Activated CD4-positive, alpha-beta T cell treated with anti-CD3 and anti-CD28 coated beads, Interleukin-2, amount 50 U/mL, for 24 hours (primary cell): ENCODE results near the gene PTK7.
"Not testable (repeated sequence)": the region's sequence is repeated elsewhere in the genome, so short reads cannot be mapped to it uniquely, and the experiment has no call there.

Experiments
- DNase-seq, 2 donors: peaks; one replicate each; pipeline ENCODE4 v3.0.0-alpha.2; 2020; ENCODE audit warnings: low read depth in 1 of 2, low spot score in 1 of 2

PTK7 gene

DNA sequence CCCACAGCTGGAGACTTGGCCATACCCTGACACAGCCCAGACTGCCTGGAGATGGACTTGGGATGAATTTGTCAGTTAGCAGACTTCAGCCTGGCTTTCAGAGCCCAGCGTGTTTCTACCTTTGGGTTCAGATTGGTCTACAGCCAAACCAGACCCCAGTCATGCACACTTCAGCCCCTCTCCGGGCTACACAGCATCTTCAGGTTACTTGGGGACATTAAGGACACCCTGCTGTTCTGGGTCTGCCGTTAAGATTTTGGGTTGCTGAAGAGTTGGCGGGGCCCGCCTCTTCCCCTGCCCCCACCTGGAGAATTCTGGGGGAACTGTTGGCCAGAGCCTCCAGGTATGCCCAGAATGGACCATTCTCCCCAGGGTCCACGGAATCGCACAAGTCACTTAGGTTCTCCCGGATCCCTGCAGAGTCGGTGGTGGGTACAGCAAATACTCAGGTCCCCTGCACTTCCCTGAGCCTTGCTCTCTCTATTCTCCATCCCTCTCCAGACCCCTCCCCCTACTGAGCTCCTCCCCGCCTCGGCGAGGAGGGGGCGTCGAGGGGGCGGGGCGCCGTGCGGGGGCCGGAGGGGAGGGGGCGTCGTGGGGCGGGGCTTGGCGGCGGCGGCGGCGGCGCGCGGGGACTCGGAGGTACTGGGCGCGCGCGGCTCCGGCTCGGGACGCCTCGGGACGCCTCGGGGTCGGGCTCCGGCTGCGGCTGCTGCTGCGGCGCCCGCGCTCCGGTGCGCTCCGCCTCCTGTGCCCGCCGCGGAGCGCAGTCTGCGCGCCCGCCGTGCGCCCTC, at the start of gene PTK7:
Gene PTK7 (plus strand): TSS at position 645 of the 794 bp plus-strand sequence. CDS start 175 bp downstream, outside the sequence.
- DNase-seq = no peak

DNA sequence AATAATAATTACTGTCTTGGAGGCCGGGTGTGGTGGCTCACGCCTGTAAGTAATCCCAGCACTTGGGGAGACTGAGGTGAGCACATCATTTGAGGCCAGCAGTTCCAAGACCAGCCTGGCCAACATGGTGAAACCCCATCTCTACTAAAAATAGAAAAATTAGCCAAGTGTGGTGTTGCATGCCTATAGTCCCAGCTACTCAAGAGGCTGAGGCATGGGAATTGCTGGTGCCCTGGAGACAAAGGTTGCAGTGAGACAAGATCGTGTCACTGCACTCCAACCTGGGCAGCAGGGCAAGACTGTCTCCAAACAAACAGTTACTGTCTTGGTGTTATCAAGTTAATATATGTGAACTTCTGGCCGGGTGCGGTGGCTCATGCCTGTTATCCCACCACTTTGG, 49.7 kb upstream of the PTK7 start:
- no peak for DNase-seq

DNA sequence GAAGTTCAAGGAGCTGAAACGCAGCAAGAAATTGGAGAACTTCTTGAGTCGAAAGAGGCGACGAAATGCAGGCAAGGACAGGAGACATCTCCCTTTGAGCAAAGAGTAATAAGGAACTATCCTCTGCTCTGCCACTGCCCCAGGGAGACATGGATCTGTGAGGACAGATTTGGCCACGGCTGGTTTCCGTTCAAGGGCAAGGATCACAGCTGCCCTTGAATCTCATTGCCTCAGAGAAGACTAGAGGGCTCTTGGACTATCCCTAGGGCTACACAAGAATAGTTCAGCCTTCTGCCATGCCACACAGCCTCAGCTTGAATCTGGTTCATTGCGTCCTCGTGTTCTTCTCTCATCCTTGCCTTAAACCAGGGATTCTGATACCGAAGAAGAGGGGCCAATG, 47.0 kb upstream of the PTK7 start:
- no peak for DNase-seq

DNA sequence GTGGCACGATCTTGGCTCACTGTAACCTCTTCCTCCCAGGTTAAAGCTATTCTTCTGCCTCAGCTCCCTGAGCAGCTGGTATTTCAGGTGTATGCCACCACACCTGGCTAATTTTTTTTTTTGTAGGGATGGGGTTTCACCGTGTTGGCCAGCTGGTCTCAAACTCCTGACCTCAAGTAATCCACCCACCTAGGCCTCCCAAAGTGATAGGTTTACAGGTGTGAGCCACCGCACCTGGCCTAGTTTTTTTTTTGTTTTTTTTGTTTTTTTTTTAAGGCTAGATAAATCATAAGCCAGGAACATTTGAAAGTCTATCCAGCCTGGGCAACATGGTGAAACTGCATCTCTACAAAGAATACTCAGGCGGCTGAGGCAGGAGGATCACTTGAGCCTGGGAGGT, 43.8 kb upstream of the PTK7 start:
- DNase-seq = no peak

DNA sequence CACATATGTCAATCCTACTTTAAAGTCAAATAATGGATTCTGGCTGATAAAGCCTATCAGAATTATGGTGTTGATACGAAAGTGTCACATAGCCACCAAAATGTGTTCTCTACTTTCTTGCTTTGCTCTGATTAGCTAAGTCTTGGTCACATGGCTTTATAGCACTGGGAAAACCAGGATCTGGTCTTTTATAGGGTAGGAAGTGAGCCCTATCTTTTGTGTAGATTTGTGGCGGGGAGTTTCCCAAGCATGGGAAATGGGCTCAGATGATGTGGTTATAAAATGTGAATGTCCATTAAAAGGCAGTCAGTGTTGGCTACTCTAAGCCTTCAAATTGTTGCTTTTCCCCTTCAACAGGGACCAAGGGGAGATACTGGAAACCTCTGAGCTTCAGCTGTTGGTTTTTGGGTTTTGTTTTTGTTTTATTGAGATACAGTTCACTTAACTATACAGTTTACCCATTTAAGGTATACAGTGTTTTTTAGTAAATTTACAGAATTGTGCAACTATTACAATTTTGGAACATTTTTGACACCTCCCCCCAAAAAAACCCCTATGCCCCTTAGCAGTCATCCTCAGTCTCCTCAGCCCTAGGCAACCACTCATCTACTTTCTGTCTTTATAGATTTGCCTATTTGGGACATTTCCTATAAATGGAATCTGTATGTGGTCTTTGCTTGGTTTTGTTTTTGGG, 42.5 kb upstream of the PTK7 start:
- no peak for DNase-seq

DNA sequence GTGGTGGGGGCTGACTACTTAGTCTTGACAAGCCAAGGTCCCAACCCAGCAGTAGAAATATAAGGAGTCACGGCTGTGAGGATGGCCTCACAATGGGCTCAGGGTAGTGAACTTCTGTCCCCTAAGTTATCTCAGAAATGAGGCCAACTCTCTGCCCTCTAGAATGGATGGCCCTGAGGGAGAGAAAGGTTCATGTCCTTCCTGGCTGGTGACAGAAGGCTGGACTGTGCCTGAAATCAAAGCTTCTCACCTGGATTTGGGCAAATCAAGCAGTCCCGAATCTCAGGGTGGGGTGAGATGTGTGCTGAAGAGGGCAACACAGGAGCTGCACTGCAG, 42.0 kb upstream of the PTK7 start:
- no peak for DNase-seq

DNA sequence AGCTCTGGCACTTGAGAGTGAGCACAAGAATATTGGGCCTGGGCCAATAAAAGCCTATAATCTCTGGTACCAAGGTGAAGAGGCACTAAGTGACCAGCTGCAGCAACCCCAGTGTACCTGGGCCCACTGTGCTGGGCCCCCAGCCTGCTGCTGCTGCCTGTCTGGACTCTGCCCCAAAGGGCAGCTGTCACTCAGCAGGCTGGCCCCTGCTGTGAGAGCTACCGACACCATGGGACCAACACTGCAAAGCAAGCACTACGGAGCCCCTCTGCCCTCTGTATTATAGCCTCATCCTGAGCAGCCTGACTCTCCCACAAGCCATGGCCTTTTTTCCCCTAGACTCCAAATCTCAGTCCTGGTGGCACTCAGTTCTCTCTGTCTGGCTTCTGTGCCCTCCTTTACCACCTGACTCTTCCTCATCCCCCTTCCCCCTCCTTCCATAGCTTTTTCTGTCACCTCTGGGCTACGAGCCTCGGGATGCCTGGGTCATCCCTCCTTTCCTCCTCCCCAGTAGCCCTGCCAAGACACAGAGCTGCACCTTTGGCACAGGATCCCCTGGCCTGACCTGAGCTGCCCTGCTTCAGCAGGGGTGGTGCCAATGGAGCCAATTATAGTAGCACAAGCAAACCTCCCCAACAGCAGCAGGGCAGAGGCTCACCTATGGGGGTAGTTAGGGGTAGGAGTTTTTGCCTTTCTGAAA, 40.5 kb upstream of the PTK7 start:
- no peak for DNase-seq

DNA sequence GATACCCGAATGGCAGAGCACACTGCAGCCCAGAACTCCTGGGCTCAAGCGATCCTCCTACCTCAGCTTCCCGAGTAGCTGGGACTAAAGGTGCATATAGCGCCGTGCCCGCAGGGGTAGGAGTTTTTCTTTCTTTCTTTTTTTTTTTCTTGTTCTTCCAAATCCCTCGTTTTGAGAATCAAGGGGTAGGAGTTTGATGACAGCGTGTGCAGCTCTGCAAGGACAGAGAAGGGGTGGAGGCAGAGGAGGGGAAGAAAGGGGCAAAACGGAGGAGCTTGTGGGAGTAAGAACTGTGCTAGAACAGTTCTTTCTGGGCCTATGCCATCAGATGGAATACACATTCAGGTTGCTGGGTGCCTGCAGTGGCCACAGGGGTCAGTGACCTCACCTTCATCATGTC, 39.4 kb upstream of the PTK7 start:
- no peak for DNase-seq

DNA sequence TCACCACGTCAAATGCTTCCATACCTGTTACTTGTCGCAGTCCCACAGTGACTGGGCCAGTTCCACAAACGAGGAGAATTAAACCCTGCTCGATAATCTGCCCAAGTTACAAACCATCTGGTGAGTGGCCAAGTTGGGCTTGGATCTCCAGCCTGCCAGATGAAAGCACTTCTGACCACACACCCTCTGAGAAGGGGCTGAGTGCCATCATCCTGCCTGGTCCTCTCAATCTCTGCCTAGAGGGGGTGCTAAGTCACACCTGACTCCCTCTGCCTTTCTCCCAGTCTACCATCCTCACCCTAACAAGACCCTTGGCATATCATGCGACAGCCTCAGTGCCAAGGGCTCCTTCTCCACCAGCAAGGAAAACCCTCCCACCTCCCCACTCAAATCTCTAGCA, 38.9 kb upstream of the PTK7 start:
- no peak for DNase-seq

DNA sequence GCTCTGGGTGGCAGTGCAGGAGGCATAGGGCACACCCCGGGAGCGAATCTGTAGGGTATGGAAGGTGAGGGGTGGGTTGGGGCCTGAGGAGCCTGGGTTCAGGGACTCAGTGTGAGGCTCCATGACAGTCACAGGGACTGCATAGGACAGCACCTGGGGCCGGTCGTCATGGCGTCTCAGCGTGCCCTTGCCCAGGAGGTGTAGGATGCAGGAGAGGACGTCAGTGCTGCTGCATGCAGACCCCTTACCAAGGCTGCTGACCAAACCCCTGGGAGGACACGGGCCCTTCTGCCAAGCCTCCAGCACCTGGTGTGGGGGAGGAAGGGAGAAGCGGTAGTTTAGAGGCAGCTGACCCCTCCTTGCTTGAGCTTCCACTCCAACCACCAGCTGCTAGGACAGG, 38.4 kb upstream of the PTK7 start:
- DNase-seq = no peak

DNA sequence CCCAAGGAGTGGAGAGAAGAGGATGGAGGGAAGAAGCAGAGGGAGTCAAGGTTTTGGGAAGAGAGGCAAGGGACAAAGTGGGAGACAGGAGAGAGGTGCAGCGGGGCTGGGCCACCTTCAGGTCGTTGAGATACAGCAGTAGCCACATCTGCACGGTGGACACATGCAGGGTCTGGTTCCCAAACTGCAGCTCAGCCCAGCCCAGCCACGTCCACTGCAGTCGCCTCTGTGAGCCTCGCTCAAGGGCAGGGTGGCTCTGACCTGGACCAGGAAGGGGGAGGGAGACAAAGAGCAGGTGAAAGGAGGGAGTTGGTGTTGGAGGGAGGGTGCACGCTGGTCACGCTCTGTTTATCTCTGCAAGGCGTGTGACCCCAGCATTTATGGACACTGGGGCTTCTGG, 37.4 kb upstream of the PTK7 start:
- no peak for DNase-seq

DNA sequence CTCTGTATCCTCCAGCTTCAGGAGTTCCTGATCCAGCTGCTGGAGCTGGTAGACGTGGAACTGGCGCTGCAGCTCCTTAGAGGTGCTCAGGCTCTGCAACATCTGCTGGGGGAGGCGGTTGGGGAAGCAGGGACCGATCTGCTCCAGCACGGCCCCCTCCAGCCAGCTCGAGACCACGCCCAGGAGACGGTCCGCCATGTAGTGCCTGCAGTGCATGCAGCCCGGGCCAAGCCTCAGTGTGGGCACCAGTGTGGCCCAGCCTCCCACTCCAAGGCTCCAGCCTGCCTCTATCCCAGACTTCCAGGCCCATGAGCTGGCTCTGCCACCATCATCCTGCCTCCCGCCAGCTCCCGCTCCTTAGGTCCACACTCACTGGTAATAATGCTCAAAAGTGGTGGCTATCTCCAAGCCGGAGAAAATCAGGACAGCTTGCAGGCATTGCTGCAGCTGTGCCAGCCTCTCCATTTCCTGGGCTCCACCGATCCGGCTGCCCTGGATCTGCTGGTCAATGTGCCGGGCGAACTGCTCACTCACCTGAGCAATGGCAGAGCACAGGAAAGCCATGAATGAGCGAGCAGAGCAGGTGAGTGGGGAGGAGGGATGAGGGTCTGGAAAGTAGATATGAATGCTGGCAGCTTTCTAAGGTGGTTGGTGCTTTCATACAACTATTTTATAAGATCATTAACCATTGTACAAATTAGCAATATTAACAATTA, 35.4 kb upstream of the PTK7 start:
- DNase-seq = no peak

DNA sequence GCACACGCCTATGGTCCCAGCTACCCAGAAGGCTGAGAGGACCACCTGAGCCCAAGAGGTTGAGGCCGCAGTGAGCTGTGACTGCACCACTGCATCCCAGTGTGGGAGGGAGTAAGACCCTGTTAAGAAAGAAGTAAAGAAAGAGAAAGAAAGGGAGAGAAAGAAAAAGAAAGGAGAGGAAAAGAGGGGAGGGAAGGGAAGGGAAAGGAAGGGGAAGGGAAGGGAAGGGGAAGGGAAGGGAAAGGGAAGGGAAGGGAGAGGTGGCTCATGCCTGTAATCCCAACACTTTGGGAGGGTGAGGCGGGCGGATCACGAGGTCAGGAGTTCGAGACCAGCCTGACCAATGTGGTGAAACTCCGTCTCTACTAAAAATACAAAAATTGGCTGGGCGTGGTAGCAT, 34.6 kb upstream of the PTK7 start:
- not testable (repeated sequence) for DNase-seq

DNA sequence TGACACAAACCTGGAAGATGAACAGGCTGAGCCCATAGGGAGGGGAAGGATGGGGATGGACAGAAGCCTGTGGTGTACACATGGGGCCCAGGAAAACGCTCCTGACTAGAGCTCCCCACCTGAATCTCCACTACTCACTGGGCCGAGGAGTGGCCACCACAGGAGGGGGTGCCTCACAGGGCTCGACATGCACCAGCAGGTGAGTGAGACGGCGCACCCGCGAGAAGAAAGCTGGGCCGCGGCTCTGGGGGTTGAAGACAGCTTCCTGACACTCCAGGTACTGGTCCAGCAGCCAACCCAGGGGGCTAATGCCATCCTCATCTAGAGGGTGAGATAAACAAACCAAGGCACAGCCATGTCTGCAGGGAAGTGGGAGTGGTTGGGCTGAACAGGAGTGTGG, 32.8 kb upstream of the PTK7 start:
- no peak for DNase-seq

DNA sequence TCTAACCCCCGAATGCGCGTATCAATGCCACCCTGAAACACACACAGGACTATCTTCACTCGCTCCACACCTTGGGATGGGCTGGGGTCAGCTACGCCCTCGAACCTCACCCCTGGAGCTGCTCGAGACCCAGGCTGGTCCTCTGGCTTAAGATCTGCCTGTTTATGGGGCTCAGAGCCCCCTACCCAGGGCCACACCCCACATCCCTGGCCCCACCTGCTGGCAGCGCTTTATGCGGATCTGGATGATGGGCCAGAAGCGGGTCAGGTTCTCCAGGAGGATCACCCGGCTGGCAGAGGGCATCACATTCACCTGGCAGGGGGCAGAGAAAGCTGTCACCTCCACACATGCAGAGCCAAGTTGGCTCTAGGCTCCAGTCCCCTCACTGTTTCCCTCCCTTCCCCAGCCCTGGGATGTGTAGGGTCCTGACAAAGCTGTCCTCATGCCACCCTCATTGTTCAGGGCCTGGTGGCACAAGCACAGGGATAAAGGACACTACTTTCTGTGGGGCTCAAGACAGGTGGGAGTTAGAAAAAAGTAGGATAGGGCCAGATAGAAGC, 30.7 kb upstream of the PTK7 start:
- no peak for DNase-seq

DNA sequence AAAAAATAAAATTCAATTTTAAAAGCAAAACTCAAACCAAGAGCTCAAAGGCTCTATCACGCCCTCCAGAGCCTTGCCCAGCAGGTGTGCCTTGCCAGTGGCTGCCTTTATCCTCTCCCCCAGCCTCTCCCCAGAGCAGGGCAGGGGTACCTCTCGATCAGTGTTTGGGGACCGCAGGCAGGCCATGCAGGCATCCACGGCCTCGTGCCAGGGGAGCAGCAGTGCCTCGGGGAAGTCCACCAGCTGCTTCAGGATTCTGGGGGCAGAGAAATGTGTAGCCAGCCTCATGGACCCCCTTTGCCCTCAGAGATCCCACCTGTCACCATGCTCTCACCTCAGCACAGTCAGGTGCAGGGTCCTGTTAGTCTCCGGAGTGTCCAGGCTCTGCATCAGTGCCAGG, 28.1 kb upstream of the PTK7 start:
- DNase-seq = no peak

DNA sequence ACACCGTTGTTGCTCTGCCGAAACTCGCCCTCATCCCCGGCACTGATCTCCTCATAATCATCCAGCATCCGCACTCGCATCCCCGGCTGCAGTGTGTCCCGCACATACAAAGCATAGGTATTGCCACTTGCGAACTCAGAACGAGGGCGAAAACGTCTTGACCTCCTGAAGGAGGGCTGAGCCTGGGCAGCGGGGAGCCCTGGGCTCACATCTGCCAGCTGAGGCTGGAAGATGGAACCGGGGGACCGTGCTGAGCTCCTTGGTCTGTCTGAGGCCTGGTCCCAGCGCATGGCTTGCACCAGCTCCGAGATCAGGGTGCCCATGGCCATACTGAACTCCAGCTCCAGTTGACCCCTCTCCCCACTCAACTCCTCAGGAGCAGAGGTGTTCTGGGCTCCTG, 25.1 kb upstream of the PTK7 start:
- no peak for DNase-seq

DNA sequence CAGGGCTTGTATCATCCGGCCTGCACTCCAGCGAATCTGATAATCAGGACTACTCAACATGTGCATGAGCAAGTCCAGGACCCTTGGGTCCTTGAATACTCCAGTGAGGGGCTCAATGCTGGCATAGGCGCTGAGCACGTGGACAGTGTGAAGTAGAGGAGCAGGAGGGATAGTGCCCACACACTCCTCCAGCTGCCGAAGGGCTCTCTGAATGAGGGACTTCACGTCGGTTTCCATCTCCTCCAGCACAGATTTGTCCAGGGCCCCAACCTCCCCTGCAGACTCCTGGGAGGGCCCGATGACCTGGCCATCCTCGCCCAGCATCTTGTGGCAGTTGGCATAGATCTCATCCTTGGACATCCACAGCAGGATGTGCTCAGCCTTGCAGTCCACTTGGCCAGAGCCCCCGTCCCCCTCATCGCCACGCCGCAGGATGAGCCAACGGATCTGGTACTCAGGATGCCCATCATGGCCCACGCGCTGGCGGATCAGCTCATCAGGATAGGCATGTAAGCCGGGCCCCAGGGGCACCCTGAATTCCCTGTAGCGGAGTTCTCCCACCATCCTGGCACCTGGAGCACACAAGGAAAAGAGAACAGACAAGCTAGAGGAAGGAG, 23.8 kb upstream of the PTK7 start:
- no peak for DNase-seq

DNA sequence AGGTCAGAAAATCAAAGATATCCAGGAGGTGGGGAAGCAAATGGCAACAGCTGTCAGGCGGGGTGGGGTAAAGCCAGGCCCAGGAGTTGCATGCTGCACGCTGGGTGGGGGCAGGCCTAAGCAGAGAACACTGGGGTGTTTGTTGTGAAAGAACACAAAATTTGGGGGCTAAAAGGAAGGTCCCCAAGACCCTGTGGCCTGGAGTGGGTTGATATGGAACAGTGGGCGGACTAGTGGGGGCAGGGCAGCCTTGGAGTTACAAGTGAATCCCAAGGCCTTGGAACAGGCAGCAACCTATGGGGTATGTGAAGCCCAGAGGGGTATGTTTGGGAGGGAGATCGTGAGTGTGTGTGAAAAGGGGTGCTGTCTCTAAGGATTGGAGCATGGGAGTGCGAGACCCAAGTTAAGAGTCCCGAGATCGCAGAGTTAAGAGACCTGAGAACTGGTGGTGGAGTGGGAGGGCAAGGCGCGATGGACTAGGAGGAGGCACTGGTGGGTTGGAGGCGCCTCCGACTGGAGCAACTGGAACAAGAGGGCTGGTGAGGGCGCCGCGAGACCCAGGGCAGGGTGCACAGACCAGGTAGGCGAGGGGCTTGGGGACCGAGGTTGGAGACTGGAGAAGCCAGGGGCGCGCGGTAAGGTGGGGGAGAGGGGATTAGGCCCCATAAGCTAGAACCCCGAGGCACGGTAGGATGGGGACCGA, 23.1 kb upstream of the PTK7 start:
- DNase-seq = peak; percentile 8 to 18

DNA sequence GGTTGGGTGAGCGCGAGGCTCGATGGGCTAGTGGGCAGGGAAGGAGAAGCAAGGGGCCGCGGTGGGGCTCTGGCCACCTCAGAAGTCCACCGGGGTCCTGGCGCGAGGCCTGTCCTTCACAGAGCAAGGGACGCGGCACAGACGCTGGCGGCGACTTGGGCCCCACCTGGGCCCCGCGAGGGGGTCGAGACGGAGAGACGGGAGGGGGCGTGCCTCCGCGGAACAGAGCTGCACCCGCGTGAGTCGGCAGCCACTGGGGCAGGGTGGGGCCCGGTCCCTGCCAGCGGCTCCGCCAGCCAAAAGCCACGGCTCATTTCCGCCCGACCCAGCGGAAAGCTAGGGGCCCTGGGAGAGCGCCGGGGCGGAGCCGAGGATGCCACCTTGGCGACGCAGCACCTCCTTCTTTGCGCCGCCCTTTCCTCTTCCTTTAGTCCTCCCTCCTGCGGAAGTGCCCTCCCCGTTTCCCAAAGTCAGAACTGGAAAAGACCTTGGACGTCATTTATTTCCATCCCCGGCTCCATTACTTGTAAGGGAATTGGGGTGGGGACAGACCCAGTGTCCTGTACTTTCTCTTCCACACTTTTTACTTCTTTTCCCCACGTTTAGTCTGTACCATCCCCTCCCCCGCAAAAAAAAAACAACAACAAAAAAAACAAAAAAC, 22.4 kb upstream of the PTK7 start, which contains the start of gene CUL7:
Gene CUL7 (minus strand): TSS at position 307 of the 661 bp plus-strand sequence. CDS start 1,063 bp downstream, outside the sequence.
- DNase-seq = peak; percentile 76 to 87
